GM18519 (cell line): ENCODE measurements around the gene AKAP6.
"Not testable (repeated sequence)": the region's sequence is repeated elsewhere in the genome, so short reads cannot be mapped to it uniquely, and the experiment has no call there.

Experiments
- ATAC-seq: cut with Tn5 transposase; IDR thresholded peaks from one replicate; pipeline ENCODE4 v1.9.1; 2021; ENCODE audit warnings: mild to moderate bottlenecking, moderate library complexity; ENCODE audit not compliant: unreplicated experiment, low FRiP score

Gene AKAP6

DNA sequence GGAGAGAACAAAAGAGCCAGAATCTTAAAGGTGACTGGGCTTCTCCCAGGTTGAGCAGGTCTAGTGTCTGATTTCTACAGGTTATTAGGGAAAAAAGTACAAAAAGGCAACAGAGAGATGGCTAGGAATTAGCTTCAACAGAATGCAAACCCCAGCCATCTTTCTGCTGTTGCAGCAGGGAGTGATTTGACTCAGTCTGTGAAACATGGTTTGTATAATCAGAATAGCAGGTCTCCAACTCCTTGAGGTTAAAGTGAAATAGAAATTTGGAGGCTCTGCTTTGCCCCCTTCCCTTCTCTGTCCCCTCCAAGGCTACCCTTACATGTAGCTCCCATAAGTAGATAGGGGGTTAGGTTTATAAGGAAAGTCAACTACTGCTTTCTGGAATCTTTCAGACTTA lies 105.8 kb downstream of the AKAP6 start:
- ATAC-seq, result peak; percentile 44

- no peak for ATAC-seq
Observed at GRCh38 chr14:32435411-32435810, 106.3 kb downstream of the AKAP6 start.

- no peak for ATAC-seq
Observed at GRCh38 chr14:32436993-32437392, 107.9 kb downstream of the AKAP6 start.

DNA sequence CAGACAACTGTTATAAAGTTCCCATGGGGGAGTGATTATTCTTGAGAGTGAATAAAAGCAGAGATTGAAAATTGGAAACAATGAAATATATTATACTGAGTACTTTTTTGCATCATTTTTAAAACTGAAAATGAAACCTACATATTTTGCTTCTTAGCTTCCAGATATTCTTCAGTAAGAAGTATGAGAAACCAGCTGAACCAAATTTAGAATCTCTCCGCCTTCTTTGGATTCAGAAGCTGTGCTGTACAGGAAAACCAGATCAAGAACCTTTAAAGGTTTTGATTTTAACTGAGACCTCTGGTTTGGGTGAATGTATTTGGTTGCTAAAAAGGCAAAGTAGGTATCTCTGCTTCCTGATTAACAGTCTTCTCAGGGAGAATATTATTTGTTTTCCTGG lies 109.4 kb downstream of the AKAP6 start:
- no peak for ATAC-seq

- ATAC-seq, result no peak
Observed at GRCh38 chr14:32443890-32444661, 115.0 kb downstream of the AKAP6 start.

DNA sequence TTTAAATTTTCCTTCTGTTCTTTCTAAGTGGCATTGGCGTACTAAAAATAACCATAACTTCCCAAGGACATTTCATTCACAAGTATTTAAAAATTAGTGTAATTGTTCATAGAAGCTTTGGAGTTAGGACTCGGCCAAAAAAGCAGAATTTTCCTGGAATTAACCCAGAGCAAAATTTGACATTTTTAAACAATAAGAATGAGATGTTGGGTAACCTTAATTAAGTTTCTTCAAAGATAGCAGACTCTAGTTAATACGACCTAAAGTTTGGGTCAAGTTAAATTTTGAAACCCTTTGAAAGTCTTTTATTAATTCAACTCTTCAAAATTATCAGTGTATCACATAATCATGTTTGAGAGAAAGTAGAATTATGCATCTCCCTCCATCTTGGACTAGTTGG lies 118.3 kb downstream of the AKAP6 start:
- no peak for ATAC-seq

- ATAC-seq, result no peak
Observed at GRCh38 chr14:32449648-32450047, 120.5 kb downstream of the AKAP6 start.

- ATAC-seq, result no peak
Observed at GRCh38 chr14:32450919-32451675, 122.0 kb downstream of the AKAP6 start.

GRCh38 chr14:32453857-32454810 lies 125.0 kb downstream of the AKAP6 start:
- ATAC-seq, result no peak

- ATAC-seq, result no peak
Observed at GRCh38 chr14:32457213-32457920, 128.3 kb downstream of the AKAP6 start.

GRCh38 chr14:32458720-32459119 lies 129.6 kb downstream of the AKAP6 start:
- no peak for ATAC-seq

DNA sequence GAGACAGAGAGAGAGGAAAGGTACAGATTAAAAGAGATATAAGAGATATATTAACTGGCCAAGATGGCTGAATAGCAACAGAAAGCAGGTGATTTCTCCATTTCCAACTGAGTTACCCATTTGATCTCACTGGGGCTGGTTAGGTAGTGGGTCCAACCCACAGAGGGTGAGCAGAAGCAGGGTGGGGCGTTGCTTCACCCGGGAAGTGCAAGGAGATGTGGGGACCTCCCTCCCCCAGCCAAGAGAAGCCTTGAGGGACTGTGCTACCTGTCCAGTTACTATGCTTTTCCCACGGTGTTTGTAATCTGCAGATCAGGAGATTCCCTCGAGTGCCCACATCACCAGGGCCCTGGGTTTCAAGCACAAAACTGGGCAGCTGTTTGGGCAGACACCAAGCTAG lies 131.2 kb downstream of the AKAP6 start:
- no peak for ATAC-seq

DNA sequence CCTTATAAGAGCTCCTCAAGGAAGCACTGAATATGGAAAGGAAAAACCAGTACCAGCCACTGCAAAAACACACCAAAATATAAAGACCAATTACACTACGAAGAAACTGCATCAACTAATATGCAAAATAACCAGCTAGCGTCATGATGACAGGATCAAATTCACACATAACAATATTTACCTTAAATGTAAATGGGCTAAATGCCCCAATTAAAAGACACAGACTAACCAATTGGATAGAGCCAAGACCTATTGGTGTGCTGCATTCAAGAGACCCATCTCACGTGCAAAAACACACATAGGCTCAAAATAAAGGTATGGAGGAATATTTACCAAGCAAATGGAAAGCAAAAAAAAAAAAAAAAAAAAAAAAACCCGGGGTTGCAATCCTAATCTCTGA lies 133.5 kb downstream of the AKAP6 start:
- not testable (repeated sequence) for ATAC-seq

DNA sequence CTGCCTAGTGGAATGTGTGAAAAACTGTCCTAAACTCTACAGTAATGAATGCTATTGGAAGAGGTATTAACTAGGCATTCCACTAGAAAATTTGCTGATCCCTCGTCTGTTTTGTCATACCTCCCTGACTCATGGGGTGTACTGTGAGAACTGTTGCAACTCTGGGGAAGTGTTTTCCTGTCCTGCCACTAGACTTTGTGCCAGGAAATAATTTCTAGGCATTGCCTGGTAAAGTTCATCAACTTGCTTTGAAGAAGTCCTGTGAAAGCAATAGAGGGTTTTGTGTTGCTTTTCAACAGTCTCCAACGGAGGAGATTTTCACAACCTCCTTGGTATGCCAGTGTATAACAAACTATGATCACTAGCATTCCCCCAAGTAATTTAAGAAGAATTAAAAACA lies 139.9 kb downstream of the AKAP6 start:
- ATAC-seq, result no peak

DNA sequence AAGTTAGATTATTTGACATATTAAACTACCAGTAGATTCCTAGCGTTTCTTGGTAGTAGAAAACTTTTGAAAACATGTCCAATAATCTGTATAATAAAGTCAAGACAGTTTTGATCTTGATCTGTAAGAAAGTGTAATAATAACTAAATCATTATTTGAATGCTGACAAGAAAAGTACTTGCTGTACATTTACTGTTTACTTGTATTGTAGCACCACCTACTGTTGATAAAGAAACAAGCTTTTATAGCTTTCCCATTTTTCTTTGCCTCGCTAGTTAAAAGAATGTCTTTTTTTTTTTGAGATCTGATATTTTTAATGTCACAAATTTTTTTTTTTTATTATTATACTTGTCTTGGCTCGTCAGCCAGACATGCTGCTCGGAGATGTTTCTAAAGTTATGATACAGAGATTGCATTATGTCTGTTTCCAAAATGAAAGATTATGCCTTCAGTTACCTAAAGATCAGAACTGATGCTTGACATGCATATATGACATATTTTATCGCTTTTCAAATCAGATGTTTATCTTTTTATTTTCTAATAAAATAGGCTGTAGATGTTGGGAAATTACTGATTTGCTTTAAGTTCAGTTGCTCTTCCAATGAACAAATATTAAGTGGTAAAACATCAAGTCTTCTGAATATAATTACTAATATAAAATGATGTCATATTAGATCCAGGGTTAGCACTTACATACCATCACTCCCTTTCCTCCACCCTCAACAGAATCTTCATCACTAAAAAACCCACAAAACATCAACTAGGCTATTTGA lies 140.5 kb downstream of the AKAP6 start:
- no peak for ATAC-seq

- no peak for ATAC-seq
Observed at GRCh38 chr14:32470161-32470715, 141.1 kb downstream of the AKAP6 start.

DNA sequence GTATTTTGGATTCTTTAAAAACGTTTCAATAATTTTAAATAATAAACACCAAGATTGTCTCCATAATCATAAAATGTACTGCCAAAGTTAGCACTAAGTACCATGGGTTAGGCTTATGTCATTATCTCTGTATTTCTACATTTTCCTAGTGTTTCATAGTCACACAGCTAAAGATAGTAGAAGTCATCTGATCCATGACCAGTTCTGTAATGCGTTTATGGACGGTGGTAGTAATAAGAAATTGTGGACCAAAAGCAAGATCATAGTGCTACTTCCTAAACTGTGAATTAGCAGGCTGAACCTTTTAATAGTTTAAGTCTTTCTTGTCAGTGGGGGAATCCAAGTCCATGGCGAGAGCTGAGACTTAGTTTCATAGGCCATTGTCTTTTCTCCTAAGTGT lies 142.1 kb downstream of the AKAP6 start:
- no peak for ATAC-seq

DNA sequence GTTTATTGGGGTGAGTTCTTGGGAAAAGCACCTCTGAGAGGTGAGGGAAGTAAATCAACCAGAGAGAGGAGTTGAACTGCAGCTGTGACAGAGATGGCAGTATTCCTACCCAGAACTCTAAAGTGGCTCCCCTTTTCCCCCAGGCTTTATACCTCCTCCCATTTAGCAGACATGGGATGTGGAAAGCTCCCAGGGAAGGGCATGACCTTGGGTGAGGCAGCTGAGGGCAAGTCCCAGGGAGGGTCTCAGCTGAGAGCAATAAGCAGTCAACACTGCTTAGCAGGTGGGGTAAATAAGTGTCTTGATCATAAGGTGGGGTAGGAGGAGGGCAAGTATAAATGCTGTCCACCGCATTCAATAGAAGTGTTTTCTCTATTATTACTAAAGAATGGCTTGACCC lies 143.0 kb downstream of the AKAP6 start:
- no peak for ATAC-seq
